Activated naive CD8-positive, alpha-beta T cell treated with anti-CD3 and anti-CD28 coated beads, Interleukin-2, amount 50 U/mL, for 16 hours (primary cell): ENCODE results near the gene MC2R.
"Not testable (repeated sequence)": the region's sequence is repeated elsewhere in the genome, so short reads cannot be mapped to it uniquely, and the experiment has no call there.

ENCODE experiments used
- DNase-seq: peaks from one replicate; pipeline ENCODE4 v3.0.0-alpha.2; 2020; ENCODE audit warnings: low read depth, low spot score

MC2R gene

GRCh38 chr18:13893418-13893760 lies 21.9 kb downstream of the MC2R start:
- DNase-seq: no peak

- no peak for DNase-seq
Measured at GRCh38 chr18:13892098-13892497, 23.2 kb downstream of the MC2R start.

DNA sequence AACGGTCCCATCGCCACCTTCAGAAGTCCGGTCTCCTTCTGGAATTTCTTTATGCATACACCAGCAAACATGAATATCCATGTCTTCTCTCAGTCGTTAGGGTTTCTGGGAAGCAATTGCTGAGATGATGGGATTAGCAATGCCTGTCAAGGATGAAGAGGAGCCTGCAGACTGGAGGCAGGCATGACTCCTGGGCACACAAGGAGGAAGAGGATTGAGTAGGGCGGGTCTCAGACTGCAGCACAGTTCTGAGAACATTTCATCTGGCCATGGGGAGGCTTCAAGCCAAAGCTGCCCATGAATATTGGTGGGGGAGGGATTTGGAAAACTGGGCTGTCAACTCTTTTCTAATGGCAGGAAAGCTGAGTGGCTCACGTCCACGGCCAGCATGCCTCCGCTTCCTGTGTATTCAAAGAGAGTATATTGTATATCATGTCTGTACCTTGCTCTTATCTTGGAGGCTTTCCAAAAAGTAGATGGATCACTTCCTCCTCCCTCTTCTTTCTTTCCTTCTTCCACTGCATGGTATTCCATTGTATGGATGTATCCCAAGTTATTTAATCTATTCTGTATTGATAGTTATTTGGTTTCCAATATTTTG lies 24.5 kb downstream of the MC2R start:
- DNase-seq: no peak

GRCh38 chr18:13889671-13890070 lies 25.7 kb downstream of the MC2R start:
- DNase-seq: no peak

DNA sequence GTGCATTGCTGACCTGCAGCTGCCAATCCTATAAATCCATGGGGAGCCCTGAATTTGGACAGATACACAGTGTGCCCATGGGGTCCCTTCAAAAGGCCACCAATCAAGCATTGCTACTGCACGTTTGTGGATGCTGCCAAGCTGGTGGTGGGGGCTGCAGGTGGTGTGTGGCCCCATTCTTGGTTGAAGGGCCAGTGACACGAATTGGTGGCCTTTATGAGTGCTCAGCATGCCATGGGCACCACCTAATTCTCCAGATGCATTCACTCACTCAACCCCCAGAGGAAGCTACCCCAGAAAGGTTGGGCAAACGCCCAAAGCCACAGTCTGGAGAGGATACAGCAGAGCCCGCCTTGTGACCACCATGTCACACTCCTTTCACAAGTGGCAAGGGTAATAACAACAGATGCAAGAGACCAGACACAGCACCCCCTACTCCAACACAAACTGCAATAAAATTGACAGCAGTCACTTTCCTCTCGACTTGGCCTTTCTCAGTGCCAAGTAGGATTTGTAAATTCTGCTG lies 27.1 kb downstream of the MC2R start:
- DNase-seq: no peak

- no peak for DNase-seq
Measured at GRCh38 chr18:13885009-13885408, 30.3 kb downstream of the MC2R start.

DNA sequence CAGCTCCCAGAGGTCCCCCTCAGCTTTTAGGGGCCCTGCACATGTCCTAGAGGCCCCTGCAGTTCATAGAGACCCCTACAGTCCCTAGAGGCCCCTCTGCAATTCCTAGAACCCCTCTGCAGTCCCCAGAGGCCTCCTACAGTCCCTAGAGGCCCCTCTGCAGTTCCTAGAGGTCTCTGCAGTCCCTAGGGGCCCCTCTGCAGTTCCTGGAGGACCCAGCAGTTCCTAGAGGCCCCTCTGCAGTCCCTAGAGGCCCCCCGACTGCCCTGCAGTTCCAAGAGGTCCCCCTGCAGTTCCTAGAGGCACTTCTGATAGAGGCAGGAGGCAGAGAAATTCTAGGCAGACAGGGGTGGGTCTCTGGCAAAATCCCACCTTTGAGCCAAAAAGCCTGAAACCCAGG lies 35.4 kb downstream of the MC2R start:
- no peak for DNase-seq

GRCh38 chr18:13879492-13879891 lies 35.8 kb downstream of the MC2R start:
- no peak for DNase-seq

DNA sequence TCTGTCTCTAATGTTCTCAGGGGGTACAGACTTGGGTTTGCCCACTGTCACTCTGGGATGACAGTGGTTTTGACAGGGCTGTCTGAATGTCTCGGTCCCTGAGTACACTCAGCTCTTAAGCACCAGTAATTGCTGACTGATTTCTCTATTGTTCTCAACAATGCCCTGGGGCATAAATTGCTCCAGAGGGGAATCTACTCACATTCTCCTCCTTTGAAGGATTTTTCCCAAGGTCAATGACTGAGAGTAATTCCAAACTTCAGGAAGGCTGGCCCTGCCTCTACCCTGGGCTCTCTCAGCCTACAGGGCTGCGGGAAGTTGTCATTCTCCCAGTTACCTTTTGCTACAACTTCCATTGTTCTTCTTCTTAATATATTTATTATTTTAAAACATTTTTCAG lies 36.5 kb downstream of the MC2R start:
- no peak for DNase-seq

DNA sequence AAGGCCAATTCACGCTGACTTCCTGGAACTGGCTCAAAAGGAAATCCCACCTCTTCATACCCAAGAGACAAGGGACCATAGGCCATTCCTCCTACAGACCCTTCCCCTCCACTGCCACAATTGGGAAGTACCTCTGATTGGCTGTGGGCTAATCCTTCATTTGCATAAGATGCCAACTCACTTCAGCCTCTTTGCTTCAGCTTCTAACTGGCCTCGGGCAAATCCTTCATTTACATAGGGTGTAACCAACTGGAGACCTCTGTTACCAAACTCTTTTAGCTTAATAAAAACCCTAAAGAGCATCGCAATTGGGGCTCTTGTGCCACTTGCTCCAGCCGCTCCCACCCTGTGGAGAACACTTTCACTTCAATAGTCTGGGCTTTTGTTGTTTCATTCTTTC lies 38.2 kb downstream of the MC2R start:
- no peak for DNase-seq

- DNase-seq: no peak
Measured at GRCh38 chr18:13874558-13874957, 40.8 kb downstream of the MC2R start.

DNA sequence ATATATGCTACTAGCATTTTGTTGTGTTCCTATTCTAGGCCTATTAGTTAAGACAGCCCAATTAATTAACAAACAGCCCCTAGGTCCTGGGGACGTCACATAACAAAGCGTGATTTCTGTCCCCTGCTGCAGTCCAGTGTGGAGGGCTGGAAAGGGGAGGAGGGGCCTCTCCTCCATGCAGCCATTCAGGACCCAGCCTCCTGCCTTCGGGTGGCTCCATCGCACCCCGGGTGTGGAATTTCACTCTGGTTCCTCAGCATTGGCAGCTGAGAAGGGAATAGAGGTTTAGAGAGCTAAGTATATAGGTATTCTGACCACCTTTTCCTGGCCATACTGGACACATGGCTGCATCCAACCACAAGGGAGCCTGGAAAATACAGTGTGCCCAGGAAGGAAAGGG lies 42.4 kb downstream of the MC2R start:
- DNase-seq: no peak

DNA sequence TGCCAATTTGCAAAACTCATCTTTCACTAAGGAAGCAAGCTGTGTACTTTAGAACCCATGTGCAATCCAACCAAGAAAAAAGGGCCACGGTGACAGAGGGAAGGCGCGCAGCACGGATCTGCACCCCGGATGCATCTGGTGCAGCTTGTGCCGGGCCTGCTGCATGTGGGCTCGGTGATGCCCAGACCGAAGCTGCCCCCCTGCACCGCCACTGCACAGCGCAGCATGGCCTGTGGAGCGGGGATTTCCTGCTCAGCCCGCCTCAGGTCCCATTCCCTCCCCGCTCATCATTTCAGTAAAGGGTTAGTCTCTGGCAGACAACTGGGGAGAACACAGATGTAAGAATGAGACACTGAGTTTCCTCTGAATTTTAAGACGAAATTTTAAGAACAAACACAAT lies 43.0 kb downstream of the MC2R start:
- no peak for DNase-seq

- no peak for DNase-seq
Measured at GRCh38 chr18:13871701-13872100, 43.6 kb downstream of the MC2R start.

- DNase-seq: no peak
Measured at GRCh38 chr18:13868501-13869271, 46.6 kb downstream of the MC2R start.

DNA sequence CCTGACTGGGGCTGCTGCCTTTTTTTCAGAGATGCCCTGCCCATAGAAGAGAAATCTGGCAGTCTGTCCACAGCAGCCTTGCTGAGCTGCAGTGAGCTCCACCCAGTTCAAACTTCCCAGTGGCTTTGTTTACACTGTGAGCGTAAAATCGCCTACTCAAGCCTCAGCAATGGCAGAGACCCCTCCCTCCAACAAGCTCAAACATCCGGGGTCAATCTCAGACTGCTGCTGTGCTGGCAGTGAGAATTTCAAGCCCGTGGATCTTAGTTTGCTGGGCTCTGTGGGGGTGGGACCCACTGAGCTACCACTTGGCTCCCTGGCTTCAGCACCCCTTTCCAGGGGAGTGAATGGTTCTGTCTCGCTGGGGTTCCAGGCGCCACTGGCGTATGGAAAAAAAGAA lies 52.4 kb downstream of the MC2R start:
- not testable (repeated sequence) for DNase-seq

- DNase-seq: no peak
Measured at GRCh38 chr18:13849791-13850190, 65.5 kb downstream of the MC2R start.

- DNase-seq: no peak
Measured at GRCh38 chr18:13836559-13836958, 78.8 kb downstream of the MC2R start.

GRCh38 chr18:13835202-13835601 lies 80.1 kb downstream of the MC2R start:
- no peak for DNase-seq

GRCh38 chr18:13834496-13835015 lies 80.8 kb downstream of the MC2R start:
- no peak for DNase-seq
